ENCODE measurements around the gene CPTP. TPM values are rescaled to one million over a fixed set of nuclear protein-coding genes. Genes with fewer than 3 reads are reported as not detected.

CPTP gene
- total and polyA plus RNA-seq, 2 of the 13 experiments (the other 11 are each of a cell fraction or from before 2014, with no cell fraction given) = 5.5 to 9.3 TPM

- TF ChIP-seq ZHX1 (CRISPR knock-in tag; IDR thresholded peaks at IDR 0.05; ENCODE audit: low read depth) = 0 out of 2 replicates have a peak, but pooled peaks have one; percentile 32
- peak; percentile 32; the same call in 1 of the 2 replicates for TF ChIP-seq GMEB1 (CRISPR knock-in tag; IDR thresholded peaks at IDR 0.05; ENCODE audit: borderline replicate concordance)
- TF ChIP-seq SMARCE1 (IDR thresholded peaks at IDR 0.05; ENCODE audit: borderline replicate concordance) = no peak
- no peak for TF ChIP-seq ZNF282 (IDR thresholded peaks at IDR 0.05; ENCODE audit: partially characterized antibody)
- 0 out of 2 replicates have a peak, but pooled peaks have one; percentile 20 for TF ChIP-seq POLR2G (IDR thresholded peaks at IDR 0.05; ENCODE audit: low read depth, low read length)
- TF ChIP-seq, protein P1, sequence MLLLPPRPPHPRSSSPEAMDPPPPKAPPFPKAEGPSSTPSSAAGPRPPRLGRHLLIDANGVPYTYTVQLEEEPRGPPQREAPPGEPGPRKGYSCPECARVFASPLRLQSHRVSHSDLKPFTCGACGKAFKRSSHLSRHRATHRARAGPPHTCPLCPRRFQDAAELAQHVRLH (CRISPR knock-in tag; IDR thresholded peaks at IDR 0.05; ENCODE audit: borderline replicate concordance, low read depth) = no peak
- TF ChIP-seq HNRNPL (IDR thresholded peaks at IDR 0.05; ENCODE audit: low read depth, low read length) = peak; percentile 88
- no peak for TF ChIP-seq ZSCAN22 (CRISPR knock-in tag; IDR thresholded peaks at IDR 0.05)
- TF ChIP-seq, protein P2, sequence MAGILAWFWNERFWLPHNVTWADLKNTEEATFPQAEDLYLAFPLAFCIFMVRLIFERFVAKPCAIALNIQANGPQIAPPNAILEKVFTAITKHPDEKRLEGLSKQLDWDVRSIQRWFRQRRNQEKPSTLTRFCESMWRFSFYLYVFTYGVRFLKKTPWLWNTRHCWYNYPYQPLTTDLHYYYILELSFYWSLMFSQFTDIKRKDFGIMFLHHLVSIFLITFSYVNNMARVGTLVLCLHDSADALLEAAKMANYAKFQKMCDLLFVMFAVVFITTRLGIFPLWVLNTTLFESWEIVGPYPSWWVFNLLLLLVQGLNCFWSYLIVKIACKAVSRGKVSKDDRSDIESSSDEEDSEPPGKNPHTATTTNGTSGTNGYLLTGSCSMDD (CRISPR knock-in tag; IDR thresholded peaks at IDR 0.05) = no peak
- TF ChIP-seq, protein P3, sequence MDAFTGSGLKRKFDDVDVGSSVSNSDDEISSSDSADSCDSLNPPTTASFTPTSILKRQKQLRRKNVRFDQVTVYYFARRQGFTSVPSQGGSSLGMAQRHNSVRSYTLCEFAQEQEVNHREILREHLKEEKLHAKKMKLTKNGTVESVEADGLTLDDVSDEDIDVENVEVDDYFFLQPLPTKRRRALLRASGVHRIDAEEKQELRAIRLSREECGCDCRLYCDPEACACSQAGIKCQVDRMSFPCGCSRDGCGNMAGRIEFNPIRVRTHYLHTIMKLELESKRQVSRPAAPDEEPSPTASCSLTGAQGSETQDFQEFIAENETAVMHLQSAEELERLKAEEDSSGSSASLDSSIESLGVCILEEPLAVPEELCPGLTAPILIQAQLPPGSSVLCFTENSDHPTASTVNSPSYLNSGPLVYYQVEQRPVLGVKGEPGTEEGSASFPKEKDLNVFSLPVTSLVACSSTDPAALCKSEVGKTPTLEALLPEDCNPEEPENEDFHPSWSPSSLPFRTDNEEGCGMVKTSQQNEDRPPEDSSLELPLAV (CRISPR knock-in tag; conservative IDR thresholded peaks at IDR 0.05; ENCODE audit: low read depth) = no peak
- TF ChIP-seq SALL2 (CRISPR knock-in tag; IDR thresholded peaks at IDR 0.05) = 0 out of 2 replicates have a peak, but pooled peaks have one; percentile 42
- 0 out of 2 replicates have a peak, but pooled peaks have one; percentile 24 for TF ChIP-seq RBFOX2 (IDR thresholded peaks at IDR 0.05; ENCODE audit: low read depth, low read length)
- peak; percentile 55 for TF ChIP-seq ZFY (CRISPR knock-in tag; IDR thresholded peaks at IDR 0.05)
- TF ChIP-seq ZNF687 (CRISPR knock-in tag; IDR thresholded peaks at IDR 0.05) = peak; percentile 68
- peak; percentile 75 for TF ChIP-seq ZFX (CRISPR knock-in tag; IDR thresholded peaks at IDR 0.05; ENCODE audit: low read depth)
These were observed 6.7 kb downstream of the CPTP start, which contains the start of gene TAS1R3 (continued) for GRCh38 chr1:1331068-1331965.
